D721Med (cell line): ENCODE data around the gene LTC4S.

ENCODE experiments used
- DNase-seq: peaks from one replicate; pipeline ENCODE4 v3.0.0; 2011; ENCODE audit warnings: low spot score; ENCODE audit not compliant: insufficient read length
- FAIRE-seq: peaks from 2 replicates; lab custom pipeline; 2011; peaks lifted over from hg19 to GRCh38; lab: Jason Lieb, UNC
- CTCF ChIP-seq: IDR thresholded peaks from 2 replicates; pipeline ENCODE4 v1.5.1; 2012; ENCODE audit warnings: mild to moderate bottlenecking, control low read depth; ENCODE audit not compliant: insufficient read depth; ENCODE audit errors: missing control alignments

Gene LTC4S

GRCh38 chr5:179818746-179819295 lies 25.0 kb downstream of the LTC4S start:
- TF ChIP-seq CTCF, result no peak
- FAIRE-seq (no peak), DNase-seq (no peak)

- FAIRE-seq (no peak), DNase-seq (no peak)
- no peak for TF ChIP-seq CTCF
Observed at GRCh38 chr5:179819296-179820126, 25.7 kb downstream of the LTC4S start.

- DNase-seq (no peak), FAIRE-seq (no peak)
- TF ChIP-seq CTCF, result no peak
Observed at GRCh38 chr5:179820127-179820482, 26.3 kb downstream of the LTC4S start.

GRCh38 chr5:179820483-179821297 lies 26.9 kb downstream of the LTC4S start, which contains the start of gene SQSTM1:
SQSTM1 (plus strand) TSS chr5:179820905; CDS start chr5:179820937, 32 bp downstream.
- DNase-seq, result peak; percentile 90
- FAIRE-seq, result no peak
- no peak for TF ChIP-seq CTCF

GRCh38 chr5:179821298-179822058 lies 27.7 kb downstream of the LTC4S start:
- FAIRE-seq (no peak), DNase-seq (peak; percentile 97)
- TF ChIP-seq CTCF, result no peak

GRCh38 chr5:179822059-179822432 lies 28.3 kb downstream of the LTC4S start:
- DNase-seq (no peak), FAIRE-seq (no peak)
- TF ChIP-seq CTCF, result no peak
